Ishikawa (cell line): ENCODE data around the gene RPTOR.

Source experiments
- CEBPB ChIP-seq: IDR thresholded peaks from 2 replicates; pipeline ENCODE4 v1.6.1; 2012
- CREB1 ChIP-seq: IDR thresholded peaks from 2 replicates; pipeline ENCODE4 v1.6.1; 2012; ENCODE audit warnings: low read depth
- EGR1 ChIP-seq: IDR thresholded peaks from 2 replicates; pipeline ENCODE4 v1.6.1; 2012
- EP300 ChIP-seq: IDR thresholded peaks from 2 replicates; pipeline ENCODE4 v1.6.1; 2012; ENCODE audit warnings: borderline replicate concordance
- FOXM1 ChIP-seq: IDR thresholded peaks from 2 replicates; pipeline ENCODE4 v1.6.1; 2012; ENCODE audit warnings: low read depth, borderline replicate concordance
- MAX ChIP-seq: IDR thresholded peaks from 2 replicates; pipeline ENCODE4 v1.6.1; 2012
- NFIC ChIP-seq: IDR thresholded peaks from 2 replicates; pipeline ENCODE4 v1.6.1; 2012
- RAD21 ChIP-seq: IDR thresholded peaks from 2 replicates; pipeline ENCODE4 v1.6.1; 2012; ENCODE audit warnings: low read depth
- REST ChIP-seq: IDR thresholded peaks from 2 replicates; pipeline ENCODE4 v1.6.1; 2012; ENCODE audit warnings: low read depth, mild to moderate bottlenecking
- TAF1 ChIP-seq: IDR thresholded peaks from 2 replicates; pipeline ENCODE4 v1.6.1; 2012; ENCODE audit warnings: low read depth, mild to moderate bottlenecking
- TCF12 ChIP-seq: IDR thresholded peaks from 2 replicates; pipeline ENCODE4 v1.6.1; 2012; ENCODE audit warnings: low read depth
- TEAD4 ChIP-seq: IDR thresholded peaks from 2 replicates; pipeline ENCODE4 v1.6.1; 2012
- YY1 ChIP-seq: IDR thresholded peaks from 2 replicates; pipeline ENCODE4 v1.6.1; 2012; ENCODE audit warnings: low read depth
- ZBTB7A ChIP-seq: IDR thresholded peaks from 2 replicates; pipeline ENCODE4 v1.6.1; 2012; ENCODE audit warnings: low read depth
- TF ChIP-seq, protein P1 (sequence below): IDR thresholded peaks from 2 replicates; pipeline ENCODE4 v1.6.1; 2012

RPTOR gene

GRCh38 chr17:80577876-80578570 is 33.4 kb downstream of the RPTOR start:
- TF ChIP-seq EGR1 (no peak), FOXM1 (no peak), CREB1 (no peak), REST (no peak), EP300 (no peak), YY1 (no peak), ZBTB7A (no peak), TAF1 (no peak), MAX (no peak), TEAD4 (no peak), CEBPB (no peak), TCF12 (no peak), NFIC (no peak), RAD21 (no peak)
- TF ChIP-seq, protein P1, sequence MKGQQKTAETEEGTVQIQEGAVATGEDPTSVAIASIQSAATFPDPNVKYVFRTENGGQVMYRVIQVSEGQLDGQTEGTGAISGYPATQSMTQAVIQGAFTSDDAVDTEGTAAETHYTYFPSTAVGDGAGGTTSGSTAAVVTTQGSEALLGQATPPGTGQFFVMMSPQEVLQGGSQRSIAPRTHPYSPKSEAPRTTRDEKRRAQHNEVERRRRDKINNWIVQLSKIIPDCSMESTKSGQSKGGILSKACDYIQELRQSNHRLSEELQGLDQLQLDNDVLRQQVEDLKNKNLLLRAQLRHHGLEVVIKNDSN: no peak

GRCh38 chr17:80582165-80582564 is 37.5 kb downstream of the RPTOR start:
- TF ChIP-seq, protein P1: no peak
- TF ChIP-seq MAX (no peak), TAF1 (no peak), FOXM1 (no peak), CEBPB (no peak), TCF12 (no peak), RAD21 (no peak), EGR1 (no peak), TEAD4 (no peak), REST (no peak), CREB1 (no peak), EP300 (no peak), ZBTB7A (no peak), YY1 (no peak), NFIC (no peak)

DNA sequence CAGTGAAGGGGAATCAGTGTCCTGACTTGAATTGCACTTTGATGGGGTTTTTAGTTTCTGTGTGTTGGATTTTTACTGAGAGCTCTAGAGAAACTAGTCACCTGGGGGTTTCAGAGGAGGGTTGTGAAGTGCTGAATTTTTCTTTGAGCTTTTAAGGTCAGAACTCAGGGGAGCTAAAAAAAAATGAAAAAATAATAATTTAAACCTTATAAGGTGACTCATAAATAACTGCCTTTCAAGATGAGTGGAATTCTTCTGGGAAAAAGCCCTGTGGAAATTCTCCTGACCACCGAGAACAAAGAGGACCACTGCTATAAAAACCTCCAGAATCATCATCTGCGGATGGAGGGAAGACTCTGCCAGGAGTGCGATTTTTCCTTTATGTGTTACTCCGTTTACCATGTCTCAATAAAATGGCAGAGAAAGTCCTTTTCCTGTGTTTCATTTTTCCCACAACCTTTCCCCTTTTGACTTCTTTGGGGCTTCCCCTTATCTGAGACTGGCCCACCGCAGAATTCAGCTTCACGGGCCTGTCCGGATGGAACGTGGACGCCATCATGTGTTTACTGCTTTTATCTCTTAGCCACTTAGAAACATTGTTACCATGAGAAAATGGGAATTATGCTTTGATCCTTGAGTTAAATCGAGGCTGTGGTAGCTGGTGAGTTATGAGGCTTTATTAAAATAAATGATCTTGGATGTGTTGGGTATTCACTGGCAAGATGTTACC is 39.7 kb downstream of the RPTOR start:
- TF ChIP-seq FOXM1: no peak
- TF ChIP-seq RAD21: no peak
- TF ChIP-seq CEBPB: no peak
- TF ChIP-seq NFIC: no peak
- TF ChIP-seq YY1: no peak
- no peak for TF ChIP-seq EGR1
- no peak for TF ChIP-seq ZBTB7A
- TF ChIP-seq EP300: no peak
- TF ChIP-seq, protein P1: no peak
- no peak for TF ChIP-seq CREB1
- no peak for TF ChIP-seq MAX
- no peak for TF ChIP-seq REST
- no peak for TF ChIP-seq TAF1
- TF ChIP-seq TEAD4: no peak
- TF ChIP-seq TCF12: no peak
